Lung (tissue), 12 donors: ENCODE results near the gene F12. TPM values are rescaled to one million over a fixed set of nuclear protein-coding genes. Genes with fewer than 3 reads are reported as not detected.

Experiments used
- ATAC-seq: fragments of 200-7000 bp; cut with Tn5 transposase; one replicate; pipeline ENCODE4 v1.9.1; 2020; ENCODE audit warnings: moderate number of reproducible peaks; ENCODE audit not compliant: insufficient read depth, low FRiP score
- DNase-seq, 3 donors: peaks; one replicate each; pipeline ENCODE4 v3.0.0-alpha.2; 2013 to 2017
- H3K27ac ChIP-seq, 2 donors: one replicate each; pipeline ENCODE4 v1.5.1; 2013; ENCODE audit warnings: mild to moderate bottlenecking in 2 of 2, moderate library complexity in 2 of 2, control low read depth in 1 of 2, inconsistent platforms in 1 of 2, low read depth in 1 of 2, low read length in 1 of 2
- H3K27me3 ChIP-seq, 3 donors: one replicate each; pipeline ENCODE4 v1.5.1; 2013; ENCODE audit warnings: low read length in 2 of 3; ENCODE audit not compliant: control insufficient read depth in 3 of 3, insufficient read depth in 3 of 3
- H3K36me3 ChIP-seq, 4 donors: one replicate each; pipeline ENCODE4 v1.5.1; 2013; ENCODE audit warnings: low read length in 4 of 4, mild to moderate bottlenecking in 1 of 4, moderate library complexity in 1 of 4; ENCODE audit not compliant: control insufficient read depth in 4 of 4, insufficient read depth in 4 of 4
- H3K4me1 ChIP-seq, 5 donors: one replicate each; pipeline ENCODE4 v1.5.1; 2013; ENCODE audit warnings: low read length in 5 of 5, mild to moderate bottlenecking in 2 of 5, moderate library complexity in 1 of 5; ENCODE audit not compliant: control insufficient read depth in 5 of 5, insufficient read depth in 5 of 5
- H3K4me3 ChIP-seq: one replicate; pipeline ENCODE4 v1.5.1; 2013; ENCODE audit warnings: mild to moderate bottlenecking, control low read depth, moderate library complexity
- H3K9ac ChIP-seq, 2 donors: one replicate each; pipeline ENCODE4 v1.5.1; 2013; ENCODE audit warnings: low read length in 2 of 2, control low read depth in 1 of 2; ENCODE audit not compliant: insufficient read depth in 1 of 2
- H3K9me3 ChIP-seq, 4 donors: one replicate each; pipeline ENCODE4 v1.5.1; 2013; ENCODE audit warnings: low read length in 3 of 4, mild to moderate bottlenecking in 1 of 4, moderate library complexity in 1 of 4; ENCODE audit not compliant: control insufficient read depth in 4 of 4, insufficient read depth in 3 of 4
- WGBS, 2 donors: extraction: QIAGEN DNeasy Blood & Tissue Kit; methylation state at CpG; one replicate each; pipeline ENCODE4 v1.1.7; 2013; 5-methylcytosine and 5-hydroxymethylcytosine counted together
- polyA plus RNA-seq, 2 donors: library from polyadenylated mRNA; stranded (reverse); fragments of 200-250 nt; gene quantifications; one replicate each; pipeline ENCODE4 v1.2.1, GENCODE V29; 2013
- total RNA-seq, 2 donors: library from RNA; depleted of rRNA in 1 of 2; stranded (reverse); fragments of >200 nt in 1 of 2; gene quantifications; one replicate each; pipeline ENCODE4 v1.2.1, GENCODE V29; 2014 to 2021
- TF ChIP-seq, protein P1 (sequence below): IDR thresholded peaks from 2 replicates; pipeline ENCODE4 v1.5.1; 2012; ENCODE audit warnings: mild to moderate bottlenecking; ENCODE audit errors: control extremely low read depth, extremely low read depth
- donor health status: control.
- donor health status: control.
- donor health status: Bipolar disorder and iron deficiency.
- donor health status: healthy.
- donor health status: DM: yes; HTN: yes; CAD: no.

F12 gene
- total and polyA plus RNA-seq, 4 donors = 1.3 to 1.7 (median 1.4) TPM; not detected in 1

DNA sequence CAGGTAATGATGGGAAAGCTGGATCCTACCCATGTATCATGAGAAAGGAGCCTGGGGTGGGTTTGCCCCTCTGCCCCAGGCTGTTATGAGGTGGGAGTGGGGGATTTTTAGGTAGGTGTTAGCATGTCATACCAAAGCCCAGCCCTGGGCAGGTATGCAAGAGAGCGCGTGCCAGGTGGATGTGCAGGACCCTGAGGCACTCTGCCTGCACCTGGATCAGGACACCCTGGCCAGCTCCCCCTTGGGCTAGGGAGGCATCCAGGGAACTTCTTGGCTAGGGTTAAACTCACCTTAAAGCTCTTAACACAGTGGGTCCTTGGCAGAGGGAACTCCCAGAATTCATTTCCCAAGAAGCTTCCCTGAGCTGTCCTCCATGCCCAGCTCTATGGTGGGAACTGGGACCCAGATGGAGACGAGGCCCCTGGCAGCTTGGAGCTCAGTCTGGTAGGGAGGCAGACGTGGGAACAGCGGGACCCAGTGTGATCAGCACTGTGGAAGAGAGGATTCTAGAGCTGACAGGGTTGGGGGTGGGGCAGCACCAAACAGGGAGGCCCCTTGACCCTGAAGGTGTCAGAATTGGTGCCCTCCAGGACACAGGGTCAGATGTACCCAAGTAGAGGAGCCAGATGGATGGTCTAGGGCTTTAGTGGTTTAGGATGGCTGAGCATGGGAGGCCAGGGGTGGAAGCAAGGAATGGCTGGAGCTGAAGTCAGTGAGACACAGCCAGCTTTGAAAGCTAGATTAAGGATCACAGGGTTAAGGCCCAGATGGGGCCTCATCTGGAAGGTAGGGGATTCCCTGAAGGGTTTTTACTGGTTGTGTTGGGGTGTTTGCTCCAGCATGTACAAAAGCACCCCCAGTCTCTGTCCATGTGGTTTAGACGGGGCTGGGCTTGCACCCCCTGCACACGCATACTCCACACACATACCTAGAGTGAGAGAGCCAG lies 35.0 kb upstream of the F12 start:
- no peak overlapping the region for H3K9ac ChIP-seq
- no peak overlapping the region for H3K27ac ChIP-seq
- no peaks in the 10 kb centered on the region for H3K9me3 ChIP-seq
- peaks cover 0 to 9% (median 8%) of the 10 kb centered on the region in 3 donors for H3K27me3 ChIP-seq
- H3K4me3 ChIP-seq = no peak overlapping the region
- peaks cover 0 to 16% (median 11%) of the 10 kb centered on the region in 5 donors for H3K4me1 ChIP-seq
- DNase-seq (no peak), ATAC-seq (no peak)
- 64 to 73% methylated on average over 7 of the region's 7 CpGs for WGBS, 2 donors
- TF ChIP-seq, protein P1, sequence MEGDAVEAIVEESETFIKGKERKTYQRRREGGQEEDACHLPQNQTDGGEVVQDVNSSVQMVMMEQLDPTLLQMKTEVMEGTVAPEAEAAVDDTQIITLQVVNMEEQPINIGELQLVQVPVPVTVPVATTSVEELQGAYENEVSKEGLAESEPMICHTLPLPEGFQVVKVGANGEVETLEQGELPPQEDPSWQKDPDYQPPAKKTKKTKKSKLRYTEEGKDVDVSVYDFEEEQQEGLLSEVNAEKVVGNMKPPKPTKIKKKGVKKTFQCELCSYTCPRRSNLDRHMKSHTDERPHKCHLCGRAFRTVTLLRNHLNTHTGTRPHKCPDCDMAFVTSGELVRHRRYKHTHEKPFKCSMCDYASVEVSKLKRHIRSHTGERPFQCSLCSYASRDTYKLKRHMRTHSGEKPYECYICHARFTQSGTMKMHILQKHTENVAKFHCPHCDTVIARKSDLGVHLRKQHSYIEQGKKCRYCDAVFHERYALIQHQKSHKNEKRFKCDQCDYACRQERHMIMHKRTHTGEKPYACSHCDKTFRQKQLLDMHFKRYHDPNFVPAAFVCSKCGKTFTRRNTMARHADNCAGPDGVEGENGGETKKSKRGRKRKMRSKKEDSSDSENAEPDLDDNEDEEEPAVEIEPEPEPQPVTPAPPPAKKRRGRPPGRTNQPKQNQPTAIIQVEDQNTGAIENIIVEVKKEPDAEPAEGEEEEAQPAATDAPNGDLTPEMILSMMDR = no peak
- peaks cover 0 to 25% (median 4%) of the 10 kb centered on the region in 4 donors for H3K36me3 ChIP-seq

DNA sequence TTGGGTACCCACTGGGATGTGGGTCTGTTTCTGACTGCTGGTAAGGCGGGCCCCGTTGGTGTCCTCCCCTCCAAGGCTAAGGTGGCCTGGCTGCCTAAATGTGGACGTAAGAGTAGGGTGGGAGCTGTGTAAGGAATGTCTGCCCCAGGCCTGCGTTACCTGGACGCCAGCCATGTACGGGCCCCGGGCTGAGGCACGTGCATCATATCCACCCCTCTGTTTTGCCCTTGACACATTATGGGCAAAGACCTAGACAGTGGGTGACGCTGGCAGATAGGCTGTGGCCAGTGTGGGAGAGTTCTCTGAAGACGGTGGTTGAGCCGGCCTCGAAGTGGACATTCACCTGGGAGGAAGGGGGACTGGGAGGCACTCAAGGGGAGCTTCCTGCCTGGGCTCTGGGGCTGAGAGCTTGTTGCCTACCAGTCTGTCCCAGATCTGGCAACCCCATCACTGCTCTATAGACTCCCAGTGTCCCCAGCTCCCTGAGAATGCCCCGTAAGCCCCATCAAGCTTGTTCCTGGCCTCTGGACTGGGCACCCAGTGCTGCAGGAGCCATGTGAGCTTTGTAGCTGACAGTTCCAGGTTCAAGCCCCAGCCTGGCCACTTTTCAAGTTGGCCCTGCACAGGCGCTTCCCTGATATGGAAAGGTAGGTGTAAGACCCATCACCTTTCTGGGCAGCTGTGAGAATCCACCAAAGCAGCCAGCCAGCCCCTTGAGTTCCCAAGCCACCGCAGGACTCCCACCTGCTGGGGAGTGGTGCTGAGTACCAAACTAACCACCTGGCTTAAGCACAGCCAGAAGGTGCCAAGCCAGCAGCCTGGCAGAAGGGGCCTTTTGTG lies 34.0 kb upstream of the F12 start:
- 84 to 87% methylated on average over 15 of the region's 15 CpGs for WGBS, 2 donors
- ATAC-seq = no peak
- H3K27ac ChIP-seq = no peak overlapping the region
- H3K27me3 ChIP-seq = peaks cover 0 to 9% (median 7%) of the 10 kb centered on the region in 3 donors
- H3K4me3 ChIP-seq = no peak overlapping the region
- DNase-seq = no peak
- peaks cover 0 to 16% (median 11%) of the 10 kb centered on the region in 5 donors for H3K4me1 ChIP-seq
- H3K9me3 ChIP-seq = no peaks in the 10 kb centered on the region
- peaks cover 0 to 28% (median 7%) of the 10 kb centered on the region in 4 donors for H3K36me3 ChIP-seq
- no peak overlapping the region for H3K9ac ChIP-seq
- TF ChIP-seq, protein P1 = no peak

DNA sequence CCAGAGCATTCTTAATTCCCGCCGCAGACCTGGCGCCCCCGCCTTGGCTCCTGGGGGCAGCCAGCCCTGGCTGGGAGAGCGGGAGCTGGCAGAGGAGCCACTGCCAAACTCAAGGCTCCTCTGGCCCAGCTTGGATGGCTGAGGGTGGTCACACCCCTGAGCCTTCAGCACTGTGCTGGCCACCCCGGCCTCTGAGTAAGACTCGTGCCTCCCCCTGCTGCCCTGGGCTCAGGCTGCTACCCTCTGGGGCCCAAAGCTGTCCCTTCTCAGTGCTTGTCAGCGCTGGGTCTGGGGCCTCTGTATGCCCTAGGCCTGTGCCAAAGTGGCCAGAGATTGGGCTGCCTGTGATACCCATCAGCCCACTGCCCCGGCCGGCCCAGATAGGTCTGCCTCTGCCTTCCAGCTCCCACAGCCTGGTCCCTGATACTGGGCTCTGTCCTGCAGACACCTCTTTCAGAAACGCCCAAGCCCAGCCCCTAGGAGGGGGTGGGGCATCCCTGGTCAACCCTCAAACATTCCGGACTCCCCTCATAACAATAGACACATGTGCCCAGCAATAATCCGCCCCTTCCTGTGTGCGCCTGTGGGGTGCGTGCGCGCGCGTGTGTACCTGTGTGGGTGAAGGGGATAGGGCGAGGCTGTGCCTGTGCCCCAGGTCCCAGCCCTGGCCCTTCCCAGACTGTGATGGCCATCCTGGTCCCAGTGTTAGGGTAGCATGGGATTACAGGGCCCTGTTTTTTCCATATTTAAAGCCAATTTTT lies 32.9 kb upstream of the F12 start:
- H3K27me3 ChIP-seq = peaks cover 0 to 9% (median 4%) of the 10 kb centered on the region in 3 donors
- H3K9me3 ChIP-seq = no peaks in the 10 kb centered on the region
- H3K36me3 ChIP-seq = peaks cover 0 to 30% (median 13%) of the 10 kb centered on the region in 4 donors
- H3K4me1 ChIP-seq = peaks cover 0 to 9% (median 6%) of the 10 kb centered on the region in 5 donors
- no peak for ATAC-seq
- H3K9ac ChIP-seq = no peak overlapping the region
- TF ChIP-seq, protein P1 = no peak
- H3K27ac ChIP-seq = no peak overlapping the region
- DNase-seq = no peak
- no peak overlapping the region for H3K4me3 ChIP-seq
- WGBS, 2 donors = 91 to 92% methylated on average over 20 of the region's 20 CpGs
